ENCODE measurements around the gene PPIF. TPM values are rescaled to one million over a fixed set of nuclear protein-coding genes. Genes with fewer than 3 reads are reported as not detected.

Gene PPIF
- total RNA-seq, 6 donors from 2014 or later, result 19.3 to 46.5 (median 31.2) TPM

- DNase-seq (peak; percentile 17 to 64), ATAC-seq (ENCODE audit: low FRiP score in 2 of 2) (no peak)
- TF ChIP-seq POLR2AphosphoS5 (IDR thresholded peaks at IDR 0.05) (no peak), POLR2A (IDR thresholded peaks at IDR 0.05) (no peak), CTCF (IDR thresholded peaks at IDR 0.05) (no peak), EP300 (IDR thresholded peaks at IDR 0.05) (no peak)
- Histone ChIP-seq H3K4me3 (no peak overlapping the region), H3K36me3 (peaks cover 0 to 20% (median 10%) of the 10 kb centered on the region in 4 donors), H3K27me3 (no peaks in the 10 kb centered on the region), H3K9me3 (no peaks in the 10 kb centered on the region), H3K27ac (no peak overlapping the region), H3K4me1 (peaks cover 0 to 7% (median 3%) of the 10 kb centered on the region in 4 donors)
- 81 to 82% methylated on average over 13 to 24 of the region's 24 CpGs for WGBS, 2 donors
These were observed 39.6 kb downstream of the PPIF start for GRCh38 chr10:79386637-79387465.

- TF ChIP-seq EP300 (IDR thresholded peaks at IDR 0.05), result no peak
- no peak for TF ChIP-seq POLR2A (IDR thresholded peaks at IDR 0.05)
- TF ChIP-seq CTCF (IDR thresholded peaks at IDR 0.05), result no peak
- TF ChIP-seq POLR2AphosphoS5 (IDR thresholded peaks at IDR 0.05), result no peak
- H3K27me3 ChIP-seq, result no peaks in the 10 kb centered on the region
- peaks cover 0 to 7% (median 1%) of the 10 kb centered on the region in 4 donors for H3K4me1 ChIP-seq
- no peak overlapping the region for H3K4me3 ChIP-seq
- peak overlapping the region in 1 of 4 donors; percentile 5 for H3K27ac ChIP-seq
- 91 to 98% methylated on average over 4 to 5 of the region's 5 CpGs for WGBS, 2 donors
- DNase-seq, result no peak
- H3K36me3 ChIP-seq, result peaks cover 0 to 20% (median 10%) of the 10 kb centered on the region in 4 donors
- no peaks in the 10 kb centered on the region for H3K9me3 ChIP-seq
- ATAC-seq (ENCODE audit: low FRiP score in 2 of 2), result no peak
These were observed 40.3 kb downstream of the PPIF start for GRCh38 chr10:79387466-79387973.

- H3K27me3 ChIP-seq, result no peaks in the 10 kb centered on the region
- H3K9me3 ChIP-seq, result no peaks in the 10 kb centered on the region
- WGBS, 2 donors, result 84 to 85% methylated on average over 10 to 11 of the region's 11 CpGs
- H3K36me3 ChIP-seq, result peaks cover 0 to 20% (median 12%) of the 10 kb centered on the region in 4 donors
- DNase-seq (peak in 1 of 2 donors; percentile 12), ATAC-seq (ENCODE audit: low FRiP score in 2 of 2) (no peak)
- peak overlapping the region in 1 of 4 donors; percentile 5 for H3K27ac ChIP-seq
- no peak overlapping the region for H3K4me3 ChIP-seq
- TF ChIP-seq CTCF (IDR thresholded peaks at IDR 0.05), result no peak
- TF ChIP-seq POLR2A (IDR thresholded peaks at IDR 0.05), result no peak
- TF ChIP-seq EP300 (IDR thresholded peaks at IDR 0.05), result no peak
- no peak for TF ChIP-seq POLR2AphosphoS5 (IDR thresholded peaks at IDR 0.05)
- H3K4me1 ChIP-seq, result peaks cover 0 to 7% (median 1%) of the 10 kb centered on the region in 4 donors
These were observed 40.9 kb downstream of the PPIF start for GRCh38 chr10:79387974-79388850.

GRCh38 chr10:79390057-79390456 is 42.8 kb downstream of the PPIF start:
- Histone ChIP-seq H3K36me3 (peaks cover 0 to 31% (median 11%) of the 10 kb centered on the region in 4 donors), H3K27ac (peak overlapping the region in 2 of 4 donors; percentile 58 to 64), H3K4me1 (peaks cover 0 to 7% (median 1%) of the 10 kb centered on the region in 4 donors), H3K9me3 (no peaks in the 10 kb centered on the region), H3K4me3 (no peak overlapping the region), H3K27me3 (no peaks in the 10 kb centered on the region)
- 92 to 97% methylated on average over 2 of the region's 2 CpGs for WGBS, 2 donors
- DNase-seq, result no peak
- ATAC-seq (ENCODE audit: low FRiP score in 2 of 2), result no peak
- no peak for TF ChIP-seq CTCF (IDR thresholded peaks at IDR 0.05)
- no peak for TF ChIP-seq POLR2AphosphoS5 (IDR thresholded peaks at IDR 0.05)
- TF ChIP-seq POLR2A (IDR thresholded peaks at IDR 0.05), result no peak
